Measurements from ENCODE around the gene PTRH1.

DNA sequence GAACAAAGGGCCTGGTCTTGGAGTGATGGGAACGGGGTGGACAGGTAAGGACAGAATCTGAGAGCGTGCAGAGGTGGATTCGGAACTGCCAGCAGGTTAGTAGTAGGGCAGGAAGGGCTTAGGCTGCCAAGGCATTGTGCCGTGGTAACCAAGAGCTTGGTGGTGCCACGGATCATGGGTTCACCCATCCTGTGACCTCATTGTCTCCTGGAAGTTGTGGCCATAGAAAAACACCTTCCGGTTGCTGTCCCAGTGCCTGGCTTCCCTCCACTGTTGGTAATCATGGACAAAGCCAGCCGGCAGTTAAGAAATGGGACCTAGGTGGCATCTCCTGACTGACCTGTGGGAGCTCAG, 51.2 kb downstream of the PTRH1 start:
- TF ChIP-seq, protein P1, sequence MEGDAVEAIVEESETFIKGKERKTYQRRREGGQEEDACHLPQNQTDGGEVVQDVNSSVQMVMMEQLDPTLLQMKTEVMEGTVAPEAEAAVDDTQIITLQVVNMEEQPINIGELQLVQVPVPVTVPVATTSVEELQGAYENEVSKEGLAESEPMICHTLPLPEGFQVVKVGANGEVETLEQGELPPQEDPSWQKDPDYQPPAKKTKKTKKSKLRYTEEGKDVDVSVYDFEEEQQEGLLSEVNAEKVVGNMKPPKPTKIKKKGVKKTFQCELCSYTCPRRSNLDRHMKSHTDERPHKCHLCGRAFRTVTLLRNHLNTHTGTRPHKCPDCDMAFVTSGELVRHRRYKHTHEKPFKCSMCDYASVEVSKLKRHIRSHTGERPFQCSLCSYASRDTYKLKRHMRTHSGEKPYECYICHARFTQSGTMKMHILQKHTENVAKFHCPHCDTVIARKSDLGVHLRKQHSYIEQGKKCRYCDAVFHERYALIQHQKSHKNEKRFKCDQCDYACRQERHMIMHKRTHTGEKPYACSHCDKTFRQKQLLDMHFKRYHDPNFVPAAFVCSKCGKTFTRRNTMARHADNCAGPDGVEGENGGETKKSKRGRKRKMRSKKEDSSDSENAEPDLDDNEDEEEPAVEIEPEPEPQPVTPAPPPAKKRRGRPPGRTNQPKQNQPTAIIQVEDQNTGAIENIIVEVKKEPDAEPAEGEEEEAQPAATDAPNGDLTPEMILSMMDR (IDR thresholded peaks at IDR 0.05) = no peak
- no peak for TF ChIP-seq POLR2A (IDR thresholded peaks at IDR 0.05)

Data from adrenal gland (tissue), 5 donors.